K562 (cell line): ENCODE data around the gene DMD. TPM values are rescaled to one million over a fixed set of nuclear protein-coding genes. Genes with fewer than 3 reads are reported as not detected.

Experiments used
- BCLAF1 ChIP-seq, 2 experiments: fragments of 450-650 bp in 1 of 2; IDR thresholded peaks; 2 replicates each; pipeline ENCODE4 v1.6.1; 2011 to 2017; ENCODE audit warnings: low read depth in 2 of 2, antibody characterized with exemption in 1 of 2, borderline replicate concordance in 1 of 2, low read length in 1 of 2, mild to moderate bottlenecking in 1 of 2, mixed read lengths in 1 of 2; ENCODE audit not compliant: control insufficient read depth in 1 of 2
- HDAC2 ChIP-seq: fragments of 450-650 bp; IDR thresholded peaks from 2 replicates; pipeline ENCODE4 v1.6.1; 2016; ENCODE audit warnings: mild to moderate bottlenecking
- NCOA4 ChIP-seq: fragments of 450-650 bp; IDR thresholded peaks from 2 replicates; pipeline ENCODE4 v1.6.1; 2018; ENCODE audit warnings: mild to moderate bottlenecking; ENCODE audit not compliant: partially characterized antibody
- NFXL1 ChIP-seq: fragments of 450-650 bp; formaldehyde crosslinking; IDR thresholded peaks from 2 replicates; pipeline ENCODE4 v1.4.0; 2021; ENCODE audit warnings: mild to moderate bottlenecking
- NKRF ChIP-seq: fragments of 450-650 bp; IDR thresholded peaks from 2 replicates; pipeline ENCODE4 v1.6.1; 2016; ENCODE audit warnings: borderline replicate concordance
- TCF7 ChIP-seq: sonication (generic); IDR thresholded peaks from 2 replicates; pipeline ENCODE4 v1.6.1; 2016; ENCODE audit warnings: antibody characterized with exemption, borderline replicate concordance
- ZKSCAN1 ChIP-seq: fragments of 150-350 bp; IDR thresholded peaks from 2 replicates; pipeline ENCODE4 v1.6.1; 2016; ENCODE audit warnings: low read depth, low read length
- ZNF551 ChIP-seq: fragments of 250-450 bp; sonication (Bioruptor Pico); IDR thresholded peaks from 2 replicates; pipeline ENCODE4 v1.5.0; 2021; ENCODE audit warnings: mild to moderate bottlenecking, moderate library complexity
- ZNF766 ChIP-seq: fragments of 200-800 bp; sonication (Bioruptor generic); conservative IDR thresholded peaks from 2 replicates; pipeline ENCODE4 v1.6.1; 2016; ENCODE audit warnings: missing genetic modification characterization, missing compliant biosample characterization
- ZNF77 ChIP-seq: fragments of 250-450 bp; sonication (Bioruptor Pico); IDR thresholded peaks from 2 replicates; pipeline ENCODE4 v1.5.0; 2020
- polyA plus RNA-seq, 8 experiments: library from polyadenylated mRNA; depleted of rRNA in 4 of 8; stranded (reverse) in 5 of 8; unstranded in 3 of 8; fragments of >200 nt; fragmentation: Nextera tagmentation in 2 of 8; fragmentation: Illumina TruSeq in 1 of 8; extraction: Ambion mirVana in 2 of 8; extraction: Trizol in 1 of 8; gene quantifications; 2 replicates each; pipeline versions ENCODE4 v1.2.1 to v1.2.3, GENCODE V29; 2011 to 2014; ENCODE audit warnings: inconsistent platforms in 1 of 8, missing spikeins in 1 of 8
- total RNA-seq, 7 experiments: library from RNA; depleted of rRNA in 6 of 7; stranded (reverse); fragments of >200 nt in 6 of 7; fragmentation: Illumina TruSeq in 2 of 7; extraction: Trizol in 2 of 7; gene quantifications; 2 replicates each; pipeline versions ENCODE4 v1.2.1 to v1.2.3, GENCODE V29; 2011 to 2021; ENCODE audit warnings: low replicate concordance in 1 of 7
- TF ChIP-seq, protein P1 (sequence below): fragments of 250-450 bp; sonication (Bioruptor Pico); IDR thresholded peaks from 2 replicates; pipeline ENCODE4 v1.5.1; 2021; ENCODE audit warnings: mild to moderate bottlenecking
- TF ChIP-seq, protein P2 (sequence below), 2 experiments: IDR thresholded peaks; 2 replicates each; pipeline ENCODE4 v1.6.1; 2011; ENCODE audit warnings: borderline replicate concordance in 1 of 2, control low read depth in 1 of 2, low read depth in 1 of 2, low read length in 1 of 2, mild to moderate bottlenecking in 1 of 2, mixed read lengths in 1 of 2, moderate library complexity in 1 of 2; ENCODE audit not compliant: insufficient read depth in 1 of 2, insufficient read length in 1 of 2, poor library complexity in 1 of 2, severe bottlenecking in 1 of 2; ENCODE audit errors: extremely low read depth in 1 of 2
- TF ChIP-seq, protein P3 (sequence below): sonication (generic); formaldehyde crosslinking; IDR thresholded peaks from 2 replicates; pipeline ENCODE4 v1.8.1; 2023; ENCODE audit warnings: mild to moderate bottlenecking, missing genetic modification reagents
- TF ChIP-seq, protein P4 (sequence below), 2 experiments: fragments of 450-650 bp; conservative IDR thresholded peaks; 2 replicates each; pipeline ENCODE4 v1.6.1; 2017; ENCODE audit warnings: mild to moderate bottlenecking in 2 of 2, moderate library complexity in 2 of 2

Gene DMD
- total and polyA plus RNA-seq, 9 of the 15 experiments (the other 6 are each of a cell fraction or from before 2014, with no cell fraction given) = 3.8 to 20.4 (median 11.4) TPM

- TF ChIP-seq, protein P1, sequence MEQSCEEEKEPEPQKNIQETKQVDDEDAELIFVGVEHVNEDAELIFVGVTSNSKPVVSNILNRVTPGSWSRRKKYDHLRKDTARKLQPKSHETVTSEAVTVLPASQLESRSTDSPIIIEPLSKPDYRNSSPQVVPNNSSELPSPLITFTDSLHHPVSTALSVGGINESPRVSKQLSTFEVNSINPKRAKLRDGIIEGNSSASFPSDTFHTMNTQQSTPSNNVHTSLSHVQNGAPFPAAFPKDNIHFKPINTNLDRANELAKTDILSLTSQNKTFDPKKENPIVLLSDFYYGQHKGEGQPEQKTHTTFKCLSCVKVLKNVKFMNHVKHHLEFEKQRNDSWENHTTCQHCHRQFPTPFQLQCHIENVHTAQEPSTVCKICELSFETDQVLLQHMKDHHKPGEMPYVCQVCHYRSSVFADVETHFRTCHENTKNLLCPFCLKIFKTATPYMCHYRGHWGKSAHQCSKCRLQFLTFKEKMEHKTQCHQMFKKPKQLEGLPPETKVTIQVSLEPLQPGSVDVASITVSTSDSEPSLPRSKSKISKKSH = no peak
- TF ChIP-seq TCF7 (no peak), ZNF551 (no peak), NCOA4 (no peak), HDAC2 (peak; percentile 92), ZKSCAN1 (no peak), BCLAF1 (IDR thresholded peaks at IDR 0.05; ENCODE audit: borderline replicate concordance in 1 of 2, control insufficient read depth in 1 of 2, low read depth in 2 of 2, low read length in 1 of 2) (no peak), ZNF766 (CRISPR knock-in tag) (no peak; the same call in 1 of the 2 replicates), NKRF (no peak), NFXL1 (no peak), ZNF77 (CRISPR knock-in tag) (no peak)
- TF ChIP-seq, protein P2, sequence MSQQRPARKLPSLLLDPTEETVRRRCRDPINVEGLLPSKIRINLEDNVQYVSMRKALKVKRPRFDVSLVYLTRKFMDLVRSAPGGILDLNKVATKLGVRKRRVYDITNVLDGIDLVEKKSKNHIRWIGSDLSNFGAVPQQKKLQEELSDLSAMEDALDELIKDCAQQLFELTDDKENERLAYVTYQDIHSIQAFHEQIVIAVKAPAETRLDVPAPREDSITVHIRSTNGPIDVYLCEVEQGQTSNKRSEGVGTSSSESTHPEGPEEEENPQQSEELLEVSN (IDR thresholded peaks at IDR 0.05; ENCODE audit: borderline replicate concordance in 1 of 2, extremely low read depth in 1 of 2, insufficient read depth in 1 of 2, insufficient read length in 1 of 2, low read depth in 1 of 2, low read length in 1 of 2, poor library complexity in 1 of 2, severe bottlenecking in 1 of 2) = no peak
- TF ChIP-seq, protein P3, sequence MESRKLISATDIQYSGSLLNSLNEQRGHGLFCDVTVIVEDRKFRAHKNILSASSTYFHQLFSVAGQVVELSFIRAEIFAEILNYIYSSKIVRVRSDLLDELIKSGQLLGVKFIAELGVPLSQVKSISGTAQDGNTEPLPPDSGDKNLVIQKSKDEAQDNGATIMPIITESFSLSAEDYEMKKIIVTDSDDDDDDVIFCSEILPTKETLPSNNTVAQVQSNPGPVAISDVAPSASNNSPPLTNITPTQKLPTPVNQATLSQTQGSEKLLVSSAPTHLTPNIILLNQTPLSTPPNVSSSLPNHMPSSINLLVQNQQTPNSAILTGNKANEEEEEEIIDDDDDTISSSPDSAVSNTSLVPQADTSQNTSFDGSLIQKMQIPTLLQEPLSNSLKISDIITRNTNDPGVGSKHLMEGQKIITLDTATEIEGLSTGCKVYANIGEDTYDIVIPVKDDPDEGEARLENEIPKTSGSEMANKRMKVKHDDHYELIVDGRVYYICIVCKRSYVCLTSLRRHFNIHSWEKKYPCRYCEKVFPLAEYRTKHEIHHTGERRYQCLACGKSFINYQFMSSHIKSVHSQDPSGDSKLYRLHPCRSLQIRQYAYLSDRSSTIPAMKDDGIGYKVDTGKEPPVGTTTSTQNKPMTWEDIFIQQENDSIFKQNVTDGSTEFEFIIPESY (CRISPR knock-in tag) = no peak
- TF ChIP-seq, protein P4, sequence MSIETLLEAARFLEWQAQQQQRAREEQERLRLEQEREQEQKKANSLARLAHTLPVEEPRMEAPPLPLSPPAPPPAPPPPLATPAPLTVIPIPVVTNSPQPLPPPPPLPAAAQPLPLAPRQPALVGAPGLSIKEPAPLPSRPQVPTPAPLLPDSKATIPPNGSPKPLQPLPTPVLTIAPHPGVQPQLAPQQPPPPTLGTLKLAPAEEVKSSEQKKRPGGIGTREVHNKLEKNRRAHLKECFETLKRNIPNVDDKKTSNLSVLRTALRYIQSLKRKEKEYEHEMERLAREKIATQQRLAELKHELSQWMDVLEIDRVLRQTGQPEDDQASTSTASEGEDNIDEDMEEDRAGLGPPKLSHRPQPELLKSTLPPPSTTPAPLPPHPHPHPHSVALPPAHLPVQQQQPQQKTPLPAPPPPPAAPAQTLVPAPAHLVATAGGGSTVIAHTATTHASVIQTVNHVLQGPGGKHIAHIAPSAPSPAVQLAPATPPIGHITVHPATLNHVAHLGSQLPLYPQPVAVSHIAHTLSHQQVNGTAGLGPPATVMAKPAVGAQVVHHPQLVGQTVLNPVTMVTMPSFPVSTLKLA (conservative IDR thresholded peaks at IDR 0.05) = 0 out of 4 replicates have a peak, but pooled peaks of 1 of the 2 experiments have one; percentile 36
Observed at GRCh38 chrX:31872007-31872406, 1339.3 kb downstream of the DMD start (continued).
